CD4-positive, alpha-beta T cell (primary cell): Measurements from ENCODE around the gene ILK. TPM values are rescaled to one million over a fixed set of nuclear protein-coding genes. Genes with fewer than 3 reads are reported as not detected.

Source experiments
- ATAC-seq: fragments of 200-7000 bp; cut with Tn5 transposase; one replicate; pipeline ENCODE4 v1.10.0; 2022; ENCODE audit warnings: mild to moderate bottlenecking; ENCODE audit not compliant: poor library complexity
- CTCF ChIA-PET: fragments of 350-600 bp; sonication (Branson Sonifier 250); formaldehyde crosslinking; loops from one replicate; lab custom pipeline; 2021; ENCODE audit warnings: antibody characterized with exemption, inconsistent platforms; lab: Charles Lee
- POLR2A ChIA-PET: fragments of 350-600 bp; sonication (Branson Sonifier 250); formaldehyde crosslinking; loops from one replicate; lab custom pipeline; 2021; ENCODE audit warnings: antibody characterized with exemption, inconsistent platforms; lab: Charles Lee
- DNase-seq, 14 experiments: peaks; one replicate each; pipeline ENCODE4 v3.0.0-alpha.2; 2013 to 2020; ENCODE audit warnings: mixed read lengths in 2 of 14
- H3K27ac ChIP-seq, 2 donors: one replicate each; pipeline versions ENCODE4 v1.5.1 to v1.7.0; 2013; ENCODE audit warnings: low read length in 2 of 2, low read depth in 1 of 2, mild to moderate bottlenecking in 1 of 2
- H3K27me3 ChIP-seq, 2 experiments: 1 replicate in 1 of 2; 2 replicates in 1 of 2; pipeline versions ENCODE4 v1.6.1 to v1.7.0; 2013; ENCODE audit warnings: low read length in 2 of 2, control low read depth in 1 of 2, mild to moderate bottlenecking in 1 of 2, moderate library complexity in 1 of 2; ENCODE audit not compliant: insufficient read depth in 2 of 2, control insufficient read depth in 1 of 2
- H3K36me3 ChIP-seq: one replicate; pipeline ENCODE4 v1.6.1; 2013; ENCODE audit warnings: low read length, control low read depth; ENCODE audit not compliant: insufficient read depth
- H3K4me1 ChIP-seq: one replicate; pipeline ENCODE4 v1.6.1; 2013; ENCODE audit warnings: low read length, control low read depth; ENCODE audit not compliant: insufficient read depth
- H3K4me3 ChIP-seq: one replicate; pipeline ENCODE4 v1.5.1; 2013; ENCODE audit warnings: mild to moderate bottlenecking, low read length, moderate library complexity
- H3K9me3 ChIP-seq, 2 experiments: 1 replicate in 1 of 2; 2 replicates in 1 of 2; pipeline versions ENCODE4 v1.6.1 to v1.7.0; 2013; ENCODE audit warnings: low read length in 2 of 2, mild to moderate bottlenecking in 2 of 2, control low read depth in 1 of 2, moderate library complexity in 1 of 2; ENCODE audit not compliant: control insufficient read depth in 1 of 2, insufficient read depth in 1 of 2
- H3K27ac Mint-ChIP-seq: one replicate; pipeline ENCODE4 v1.8.0; 2020; ENCODE audit warnings: mixed read lengths
- H3K27me3 Mint-ChIP-seq: one replicate; pipeline ENCODE4 v1.8.0; 2021; ENCODE audit warnings: mixed read lengths
- H3K36me3 Mint-ChIP-seq: one replicate; pipeline ENCODE4 v1.8.0; 2021; ENCODE audit warnings: low read depth, mixed read lengths
- H3K4me1 Mint-ChIP-seq: one replicate; pipeline ENCODE4 v1.8.0; 2021; ENCODE audit warnings: low read depth, mixed read lengths
- H3K4me3 Mint-ChIP-seq: one replicate; pipeline ENCODE4 v1.8.0; 2020; ENCODE audit warnings: mild to moderate bottlenecking, mixed read lengths
- H3K9me3 Mint-ChIP-seq: one replicate; pipeline ENCODE4 v1.8.0; 2020; ENCODE audit warnings: mixed read lengths
- intact Hi-C, 2 experiments: fragments of 100-400 bp; cut with DNase I in 1 of 2; cut with micrococcal nuclease in 1 of 2; formaldehyde crosslinking; loops; one replicate each; pipeline versions ENCODE4 v1.15.1 to v1.9.0; 2023 to 2025; cut with DNase I, micrococcal nuclease
- total RNA-seq, 174 experiments: library from RNA in 2 of 174; stranded (reverse) in 2 of 174; gene quantifications; one replicate each; pipeline ENCODE4 v1.2.3 and lab custom pipeline; 2021 to 2026
- TF ChIP-seq, protein P1 (sequence below): fragments of 200-600 bp; IDR thresholded peaks from one replicate; pipeline ENCODE4 v1.8.0; 2022; ENCODE audit warnings: antibody characterized with exemption, mild to moderate bottlenecking

The ILK gene
- total RNA-seq, 2 experiments from 2014 or later: 19.2 to 21.0 TPM

DNA sequence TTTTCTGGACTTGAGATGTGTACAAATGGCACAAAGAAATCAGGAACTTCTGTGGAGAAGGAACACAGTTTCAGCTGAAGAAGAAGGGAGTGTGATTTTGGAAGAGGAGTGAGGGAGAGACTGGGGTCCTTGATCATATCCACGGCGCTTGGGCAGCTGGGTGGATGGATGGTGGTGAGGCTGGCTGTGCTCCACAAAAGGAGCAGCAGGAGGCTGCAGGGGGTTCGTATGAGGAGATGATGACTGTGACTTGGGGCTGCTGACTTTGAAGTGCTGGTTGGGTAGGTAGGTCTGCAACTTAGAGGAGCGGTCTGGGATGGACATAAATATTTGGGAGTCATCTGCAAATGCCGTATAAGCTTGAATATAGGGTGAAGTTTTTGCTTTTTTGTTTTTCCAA is 53.4 kb downstream of the ILK start:
- TF ChIP-seq, protein P1, sequence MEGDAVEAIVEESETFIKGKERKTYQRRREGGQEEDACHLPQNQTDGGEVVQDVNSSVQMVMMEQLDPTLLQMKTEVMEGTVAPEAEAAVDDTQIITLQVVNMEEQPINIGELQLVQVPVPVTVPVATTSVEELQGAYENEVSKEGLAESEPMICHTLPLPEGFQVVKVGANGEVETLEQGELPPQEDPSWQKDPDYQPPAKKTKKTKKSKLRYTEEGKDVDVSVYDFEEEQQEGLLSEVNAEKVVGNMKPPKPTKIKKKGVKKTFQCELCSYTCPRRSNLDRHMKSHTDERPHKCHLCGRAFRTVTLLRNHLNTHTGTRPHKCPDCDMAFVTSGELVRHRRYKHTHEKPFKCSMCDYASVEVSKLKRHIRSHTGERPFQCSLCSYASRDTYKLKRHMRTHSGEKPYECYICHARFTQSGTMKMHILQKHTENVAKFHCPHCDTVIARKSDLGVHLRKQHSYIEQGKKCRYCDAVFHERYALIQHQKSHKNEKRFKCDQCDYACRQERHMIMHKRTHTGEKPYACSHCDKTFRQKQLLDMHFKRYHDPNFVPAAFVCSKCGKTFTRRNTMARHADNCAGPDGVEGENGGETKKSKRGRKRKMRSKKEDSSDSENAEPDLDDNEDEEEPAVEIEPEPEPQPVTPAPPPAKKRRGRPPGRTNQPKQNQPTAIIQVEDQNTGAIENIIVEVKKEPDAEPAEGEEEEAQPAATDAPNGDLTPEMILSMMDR: no peak
- peak overlapping the region; percentile 56 for H3K27ac Mint-ChIP-seq
- no peaks in the 10 kb centered on the region for H3K9me3 Mint-ChIP-seq

DNA sequence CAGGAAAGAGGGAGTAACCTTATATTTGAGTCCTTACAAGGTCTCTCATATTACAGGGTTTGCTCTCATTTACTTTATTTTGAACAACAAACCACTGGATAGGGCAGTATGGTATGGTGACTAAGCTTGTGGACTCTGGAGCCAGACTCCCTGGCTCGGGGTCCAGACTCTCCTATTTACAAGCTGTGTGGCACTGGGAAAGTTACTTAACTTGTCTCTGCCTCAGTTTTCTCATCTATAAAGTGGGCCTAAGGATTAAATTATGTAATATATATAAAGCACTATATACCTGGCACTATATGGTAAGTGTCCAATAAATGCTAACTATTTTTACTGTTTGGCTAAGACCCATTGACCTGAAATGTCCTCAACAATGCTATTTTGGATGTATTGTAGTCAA is 53.8 kb downstream of the ILK start:
- Mint-ChIP-seq H3K4me3 (peak overlapping the region; percentile 84), H3K9me3 (no peaks in the 10 kb centered on the region)

More for the DNA sequence above, 53.4 kb downstream of the ILK start:
- H3K4me1 Mint-ChIP-seq: peaks cover 12% of the 10 kb centered on the region
- ATAC-seq: no peak
- Histone ChIP-seq H3K36me3 (no peaks in the 10 kb centered on the region), H3K9me3 (no peaks in the 10 kb centered on the region), H3K4me3 (no peak overlapping the region), H3K27me3 (no peaks in the 10 kb centered on the region), H3K27ac (no peak overlapping the region), H3K4me1 (peaks cover 27% of the 10 kb centered on the region)
- no peak for DNase-seq
- CTCF ChIA-PET: interaction anchor here (1.5 kb wide), 1 partner anchor 26 kb away, joined by 4 read pairs; the partner anchor contains the start of gene MRPL17
- intact Hi-C loops: no loop called here
- H3K4me3 Mint-ChIP-seq: peak overlapping the region; percentile 84
- H3K27me3 Mint-ChIP-seq: no peaks in the 10 kb centered on the region
- POLR2A ChIA-PET: interaction anchor here (0.7 to 1.5 kb wide), 4 partner anchors 10 to 44 kb away, joined by 3 to 12 read pairs (median 4); partner anchors contain the start of gene MRPL17
- H3K36me3 Mint-ChIP-seq: no peaks in the 10 kb centered on the region

DNA sequence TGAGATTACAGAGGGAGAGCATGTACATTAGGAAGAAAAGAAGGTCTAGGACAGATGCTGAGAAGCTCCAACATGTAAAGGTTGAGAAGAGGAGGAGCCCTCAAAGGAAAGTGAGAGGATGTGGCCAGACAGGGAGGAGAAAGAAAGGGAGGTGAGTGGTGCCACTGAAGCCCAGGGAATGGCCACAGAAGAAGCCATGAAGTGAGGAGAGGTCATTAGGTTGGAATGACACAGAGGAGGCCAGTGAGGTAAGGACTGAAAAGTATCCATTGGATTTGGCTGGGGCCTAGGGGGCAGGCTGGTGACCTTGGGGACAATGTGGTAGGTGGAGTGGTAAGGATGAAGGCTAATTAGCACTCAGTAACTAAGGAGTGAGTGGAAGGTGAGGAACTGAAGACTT is 55.1 kb downstream of the ILK start:
- Histone ChIP-seq H3K4me3 (no peak overlapping the region), H3K36me3 (no peaks in the 10 kb centered on the region), H3K4me1 (peaks cover 20% of the 10 kb centered on the region), H3K27ac (no peak overlapping the region), H3K27me3 (no peaks in the 10 kb centered on the region), H3K9me3 (no peaks in the 10 kb centered on the region)
- peaks cover 12% of the 10 kb centered on the region for H3K4me1 Mint-ChIP-seq
- no peak overlapping the region for H3K27ac Mint-ChIP-seq
- H3K27me3 Mint-ChIP-seq: no peaks in the 10 kb centered on the region
- no peak overlapping the region for H3K4me3 Mint-ChIP-seq
- H3K36me3 Mint-ChIP-seq: no peaks in the 10 kb centered on the region
- TF ChIP-seq, protein P1: no peak
- ChIA-PET CTCF (interaction anchor here (1.1 to 1.4 kb wide), 2 partner anchors 9 to 25 kb away, joined by 3 read pairs; partner anchors contain the start of gene MRPL17), POLR2A (no interaction called here)
- H3K9me3 Mint-ChIP-seq: no peaks in the 10 kb centered on the region
- intact Hi-C loops: no loop called here
- DNase-seq: no peak
- ATAC-seq: no peak

More for the DNA sequence above, 53.8 kb downstream of the ILK start:
- Histone ChIP-seq H3K27ac (no peak overlapping the region), H3K36me3 (no peaks in the 10 kb centered on the region), H3K4me1 (peaks cover 27% of the 10 kb centered on the region), H3K9me3 (no peaks in the 10 kb centered on the region), H3K27me3 (no peaks in the 10 kb centered on the region), H3K4me3 (no peak overlapping the region)
- H3K4me1 Mint-ChIP-seq: peaks cover 12% of the 10 kb centered on the region
- ATAC-seq (no peak), DNase-seq (no peak)
- intact Hi-C loops: no loop called here
- POLR2A ChIA-PET: interaction anchor here (0.7 to 1.5 kb wide), 5 partner anchors 9 to 44 kb away, joined by 3 to 12 read pairs (median 4); partner anchors contain the start of gene MRPL17
- H3K27ac Mint-ChIP-seq: peak overlapping the region; percentile 56
- H3K36me3 Mint-ChIP-seq: no peaks in the 10 kb centered on the region
- TF ChIP-seq, protein P1: no peak
- CTCF ChIA-PET: interaction anchor here (1.0 to 1.5 kb wide), 3 partner anchors 10 to 53 kb away, joined by 3 to 4 read pairs (median 4); partner anchors contain the start of gene MRPL17
- no peaks in the 10 kb centered on the region for H3K27me3 Mint-ChIP-seq

Other genes starting within 250 kb of the ILK start
- 10 to 100 TPM; 70.9 to 75.0 TPM for gene SMPD1, start 213.3 kb upstream of the ILK start, total RNA-seq
- 100 to 1,000 TPM; 182 to 184 TPM for gene APBB1, start 184.7 kb upstream of the ILK start, total RNA-seq
- under 1 TPM; 0.52 to 0.87 TPM for gene HPX, start 162.8 kb upstream of the ILK start, total RNA-seq
- 10 to 100 TPM; 16.4 to 16.6 TPM for gene TRIM3, start 129.8 kb upstream of the ILK start, total RNA-seq
- gene ARFIP2, start 122.4 kb upstream of the ILK start, total RNA-seq: 10 to 100 TPM; 78.1 to 80.5 TPM
- 10 to 100 TPM; 68.5 to 68.6 TPM for gene TIMM10B, start 122.3 kb upstream of the ILK start, total RNA-seq
- 10 to 100 TPM; 44.1 to 46.8 TPM for gene DNHD1, start 106.5 kb upstream of the ILK start, total RNA-seq
- 10 to 100 TPM; 25.7 to 27.3 TPM for gene RRP8, start 158 bp upstream of the ILK start, total RNA-seq
- 100 to 1,000 TPM; 154 to 164 TPM for gene TAF10, start 8.4 kb downstream of the ILK start, total RNA-seq
- 10 to 100 TPM; 29.7 to 34.4 TPM for gene TPP1, start 15.6 kb downstream of the ILK start, total RNA-seq
- gene DCHS1, start 52.0 kb downstream of the ILK start, total RNA-seq: 1 to 10 TPM; 9.7 TPM
- 10 to 100 TPM; 12.3 to 14.2 TPM for gene MRPL17, start 79.6 kb downstream of the ILK start, total RNA-seq
- gene OR2AG2, start 168.2 kb downstream of the ILK start, total RNA-seq: under 1 TPM in 1 of 2 experiments, not detected in 1; 0.06 TPM
- gene OR2AG1, start 179.2 kb downstream of the ILK start, total RNA-seq: not detected
- gene OR6A2, start 195.9 kb downstream of the ILK start, total RNA-seq: not detected
- not detected for gene OR10A5, start 241.9 kb downstream of the ILK start, total RNA-seq